HG03575 (cell line): ENCODE measurements around the gene PTGDR.

ENCODE experiments used
- ATAC-seq: cut with Tn5 transposase; IDR thresholded peaks from one replicate; pipeline ENCODE4 v1.9.1; 2021; ENCODE audit not compliant: unreplicated experiment, insufficient number of reproducible peaks, low FRiP score; ENCODE audit errors: extremely low read depth

The PTGDR gene

GRCh38 chr14:52304248-52304904 is 36.9 kb downstream of the PTGDR start:
- no peak for ATAC-seq

- ATAC-seq: no peak
Observed at GRCh38 chr14:52305014-52305413, 37.5 kb downstream of the PTGDR start.

GRCh38 chr14:52307376-52307775 is 39.9 kb downstream of the PTGDR start:
- no peak for ATAC-seq

GRCh38 chr14:52307905-52308304 is 40.4 kb downstream of the PTGDR start:
- ATAC-seq: no peak

GRCh38 chr14:52310541-52310940 is 43.0 kb downstream of the PTGDR start:
- ATAC-seq: no peak

- no peak for ATAC-seq
Observed at GRCh38 chr14:52312931-52313355, 45.4 kb downstream of the PTGDR start.

GRCh38 chr14:52313462-52313861 is 46.0 kb downstream of the PTGDR start:
- no peak for ATAC-seq

- no peak for ATAC-seq
Observed at GRCh38 chr14:52313903-52314594, 46.6 kb downstream of the PTGDR start, which contains the start of gene PTGER2. TSS of gene PTGER2 (plus strand) at chr14:52314312. CDS start at chr14:52314549, 237 bp downstream.

GRCh38 chr14:52314595-52315354 is 47.3 kb downstream of the PTGDR start:
- ATAC-seq: no peak

GRCh38 chr14:52315355-52315718 is 47.8 kb downstream of the PTGDR start:
- no peak for ATAC-seq

GRCh38 chr14:52318062-52318461 is 50.6 kb downstream of the PTGDR start:
- ATAC-seq: no peak

- ATAC-seq: no peak
Observed at GRCh38 chr14:52318826-52319645, 51.5 kb downstream of the PTGDR start.

- ATAC-seq: no peak
Observed at GRCh38 chr14:52319919-52320318, 52.4 kb downstream of the PTGDR start.

GRCh38 chr14:52325126-52325525 is 57.6 kb downstream of the PTGDR start:
- peak; percentile 98 for ATAC-seq

GRCh38 chr14:52325630-52326029 is 58.1 kb downstream of the PTGDR start:
- no peak for ATAC-seq
